HepG2 (cell line): ENCODE measurements around the gene ZNF26. TPM values are rescaled to one million over a fixed set of nuclear protein-coding genes. Genes with fewer than 3 reads are reported as not detected.

Experiments used
- CREM ChIP-seq, 2 experiments: sonication (generic) in 1 of 2; formaldehyde crosslinking in 1 of 2; IDR thresholded peaks; 2 replicates each; pipeline versions ENCODE4 v1.4.0 to v1.6.1; 2016 to 2020; ENCODE audit warnings: antibody characterized with exemption in 1 of 2, mild to moderate bottlenecking in 1 of 2, missing genetic modification reagents in 1 of 2
- HOXD1 ChIP-seq: sonication (generic); formaldehyde crosslinking; IDR thresholded peaks from 2 replicates; pipeline ENCODE4 v1.5.0; 2020; ENCODE audit warnings: missing genetic modification reagents
- MAFG ChIP-seq: sonication (generic); formaldehyde crosslinking; IDR thresholded peaks from 2 replicates; pipeline ENCODE4 v1.5.1; 2020; ENCODE audit warnings: mild to moderate bottlenecking, missing genetic modification reagents
- NFAT5 ChIP-seq: sonication (generic); formaldehyde crosslinking; IDR thresholded peaks from 2 replicates; pipeline ENCODE4 v1.4.0; 2020; ENCODE audit warnings: missing genetic modification reagents
- RERE ChIP-seq: IDR thresholded peaks from 2 replicates; pipeline ENCODE4 v1.6.1; 2016; ENCODE audit warnings: low read depth, missing genetic modification reagents, missing compliant biosample characterization
- RNF2 ChIP-seq: fragments of 450-650 bp; conservative IDR thresholded peaks from 2 replicates; pipeline ENCODE4 v1.6.1; 2016; ENCODE audit warnings: low read depth
- RXRB ChIP-seq: IDR thresholded peaks from 2 replicates; pipeline ENCODE4 v1.6.1; 2016; ENCODE audit warnings: borderline replicate concordance, missing genetic modification reagents, missing compliant biosample characterization
- TEAD3 ChIP-seq: optimal IDR thresholded peaks from 2 replicates; pipeline ENCODE3; 2016; ENCODE audit warnings: borderline replicate concordance
- ZBED4 ChIP-seq: sonication (generic); formaldehyde crosslinking; IDR thresholded peaks from 2 replicates; pipeline ENCODE4 v1.4.0; 2020; ENCODE audit warnings: missing genetic modification reagents, borderline replicate concordance
- ZNF24 ChIP-seq: fragments of 450-650 bp; IDR thresholded peaks from 2 replicates; pipeline ENCODE4 v1.6.1; 2017; ENCODE audit warnings: antibody characterized with exemption, mild to moderate bottlenecking
- ZNF251 ChIP-seq: sonication (generic); formaldehyde crosslinking; IDR thresholded peaks from 2 replicates; pipeline ENCODE4 v1.9.0; 2021; ENCODE audit warnings: mild to moderate bottlenecking, missing genetic modification reagents
- ZNF274 ChIP-seq: sonication (generic); formaldehyde crosslinking; IDR thresholded peaks from 2 replicates; pipeline ENCODE4 v1.5.1; 2020; ENCODE audit warnings: mild to moderate bottlenecking, missing genetic modification reagents
- ZNF326 ChIP-seq: sonication (generic); formaldehyde crosslinking; IDR thresholded peaks from 2 replicates; pipeline ENCODE4 v1.4.0; 2020; ENCODE audit warnings: missing genetic modification reagents, borderline replicate concordance
- polyA plus RNA-seq, 8 experiments: library from polyadenylated mRNA; depleted of rRNA in 3 of 8; stranded (reverse) in 7 of 8; unstranded in 1 of 8; fragments of >200 nt; fragmentation: Illumina TruSeq in 4 of 8; extraction: Trizol in 4 of 8; gene quantifications; 2 replicates each; pipeline versions ENCODE4 v1.2.1 to v1.2.3, GENCODE V29; 2011 to 2016; ENCODE audit warnings: low read depth in 4 of 8, missing spikeins in 1 of 8, mixed read lengths in 1 of 8; ENCODE audit not compliant: insufficient read depth in 1 of 8
- total RNA-seq, 5 experiments: library from RNA; depleted of rRNA; stranded (reverse); fragments of >200 nt; fragmentation: Illumina TruSeq; extraction: Trizol; gene quantifications; 2 replicates each; pipeline ENCODE4 v1.2.3, GENCODE V29; 2016; ENCODE audit warnings: low read depth in 1 of 5

ZNF26 gene
- total and polyA plus RNA-seq, 2 of the 13 experiments (the other 11 are each of a cell fraction or from before 2014, with no cell fraction given) = 3.8 to 6.5 TPM

- peak; percentile 24; the same call in 1 of the 2 replicates for TF ChIP-seq NFAT5 (CRISPR knock-in tag)
- peak; percentile 44; the same call in 1 of the 2 replicates for TF ChIP-seq HOXD1
- TF ChIP-seq ZNF251 (CRISPR knock-in tag) = no peak
- no peak for TF ChIP-seq ZNF24
- no peak for TF ChIP-seq MAFG (CRISPR knock-in tag)
- peak; percentile 79 for TF ChIP-seq ZBED4 (CRISPR knock-in tag)
- no peak for TF ChIP-seq ZNF326
- TF ChIP-seq ZNF274 (CRISPR knock-in tag) = no peak
- no peak for TF ChIP-seq RNF2
- peak; percentile 69 for TF ChIP-seq TEAD3
- peak; percentile 51; the same call in 1 of the 2 replicates for TF ChIP-seq RXRB (CRISPR knock-in tag)
- TF ChIP-seq CREM (IDR thresholded peaks at IDR 0.05) = peak; percentile 100
- TF ChIP-seq CREM (CRISPR knock-in tag; IDR thresholded peaks at IDR 0.05) = peak; percentile 92
- 0 out of 2 replicates have a peak, but pooled peaks have one; percentile 20 for TF ChIP-seq RERE
Observed at GRCh38 chr12:132986001-132986884, at the start of gene ZNF26 (continued).
